WTC11 (cell line): Measurements from ENCODE around the gene CCDC158. TPM values are rescaled to one million over a fixed set of nuclear protein-coding genes. Genes with fewer than 3 reads are reported as not detected.

Experiments used
- ATAC-seq: fragments of 200-7000 bp; cut with Tn5 transposase; 2 replicates; pipeline ENCODE4 v1.10.0; 2021; ENCODE audit warnings: mild to moderate bottlenecking, moderate library complexity
- CTCF ChIA-PET: fragments of 300-600 bp; sonication (Branson Sonifier 250); formaldehyde crosslinking; loops from one replicate; lab custom pipeline; 2021; ENCODE audit warnings: antibody characterized with exemption; lab: Charles Lee
- POLR2A ChIA-PET: fragments of 350-600 bp; sonication (Branson Sonifier 250); formaldehyde crosslinking; loops from one replicate; lab custom pipeline; 2021; ENCODE audit warnings: antibody characterized with exemption; lab: Charles Lee
- DNase-seq: peaks from one replicate; pipeline ENCODE4 v3.0.0; 2021; ENCODE audit warnings: low spot score
- H3K27ac Mint-ChIP-seq: 2 replicates; pipeline ENCODE4 v1.8.0; 2021; ENCODE audit warnings: mixed read lengths
- H3K27me3 Mint-ChIP-seq: 2 replicates; pipeline ENCODE4 v1.8.0; 2021; ENCODE audit warnings: low read depth, mild to moderate bottlenecking, moderate library complexity, mixed read lengths
- H3K36me3 Mint-ChIP-seq: 2 replicates; pipeline ENCODE4 v1.8.0; 2021; ENCODE audit warnings: mixed read lengths
- H3K4me1 Mint-ChIP-seq: 2 replicates; pipeline ENCODE4 v1.8.0; 2022; ENCODE audit warnings: mixed read lengths
- H3K4me3 Mint-ChIP-seq: 2 replicates; pipeline ENCODE4 v1.8.0; 2021; ENCODE audit warnings: mild to moderate bottlenecking, moderate library complexity, mixed read lengths
- H3K9me3 Mint-ChIP-seq: 2 replicates; pipeline ENCODE4 v1.8.0; 2021; ENCODE audit warnings: mixed read lengths
- CBFB ChIP-seq: sonication (generic); formaldehyde crosslinking; IDR thresholded peaks from 2 replicates; pipeline ENCODE4 v1.8.1; 2022; ENCODE audit warnings: mild to moderate bottlenecking, low read depth, missing genetic modification reagents
- CREB1 ChIP-seq: sonication (generic); formaldehyde crosslinking; IDR thresholded peaks from 2 replicates; pipeline ENCODE4 v1.8.0; 2023; ENCODE audit warnings: mild to moderate bottlenecking, missing genetic modification reagents
- E2F5 ChIP-seq: sonication (generic); formaldehyde crosslinking; IDR thresholded peaks from 2 replicates; pipeline ENCODE4 v1.8.1; 2022; ENCODE audit warnings: mild to moderate bottlenecking, moderate library complexity, missing genetic modification reagents
- ETV6 ChIP-seq: sonication (generic); formaldehyde crosslinking; IDR thresholded peaks from 2 replicates; pipeline ENCODE4 v1.8.1; 2022; ENCODE audit warnings: mild to moderate bottlenecking, missing genetic modification reagents
- GABPB1 ChIP-seq: sonication (generic); formaldehyde crosslinking; IDR thresholded peaks from 2 replicates; pipeline ENCODE4 v1.8.1; 2023; ENCODE audit warnings: mild to moderate bottlenecking, missing genetic modification reagents
- GTF2I ChIP-seq: fragments of 250-450 bp; sonication (Bioruptor Pico); conservative IDR thresholded peaks from 2 replicates; pipeline ENCODE4 v1.4.0; 2021; ENCODE audit warnings: mild to moderate bottlenecking
- HMGA2 ChIP-seq: fragments of 250-450 bp; sonication (Bioruptor Pico); IDR thresholded peaks from 2 replicates; pipeline ENCODE4 v1.4.0; 2021; ENCODE audit warnings: mild to moderate bottlenecking, moderate library complexity
- STAT6 ChIP-seq: sonication (generic); formaldehyde crosslinking; conservative IDR thresholded peaks from 2 replicates; pipeline ENCODE4 v1.8.1; 2023; ENCODE audit warnings: mild to moderate bottlenecking, low read depth, missing genetic modification reagents, moderate library complexity
- ZNF317 ChIP-seq: sonication (generic); formaldehyde crosslinking; IDR thresholded peaks from 2 replicates; pipeline ENCODE4 v1.8.1; 2023; ENCODE audit warnings: low read depth, mild to moderate bottlenecking, moderate library complexity, missing genetic modification reagents, borderline replicate concordance
- ZNF512 ChIP-seq: sonication (generic); formaldehyde crosslinking; IDR thresholded peaks from 2 replicates; pipeline ENCODE4 v1.8.1; 2022; ENCODE audit warnings: missing genetic modification reagents, borderline replicate concordance
- total RNA-seq: library from RNA; stranded (reverse); gene quantifications from 3 replicates; pipeline ENCODE4 v1.2.3, GENCODE V29; 2021
- TF ChIP-seq, protein P1 (sequence below): sonication (generic); formaldehyde crosslinking; IDR thresholded peaks from 2 replicates; pipeline ENCODE4 v1.8.1; 2023; ENCODE audit warnings: mild to moderate bottlenecking, missing genetic modification reagents
- TF ChIP-seq, protein P2 (sequence below): sonication (generic); formaldehyde crosslinking; IDR thresholded peaks from 2 replicates; pipeline ENCODE4 v1.8.1; 2022; ENCODE audit warnings: low read depth, mild to moderate bottlenecking, moderate library complexity, missing genetic modification reagents, borderline replicate concordance
- TF ChIP-seq, protein P3 (sequence below): fragments of 250-450 bp; sonication (Bioruptor Pico); IDR thresholded peaks from 2 replicates; pipeline ENCODE4 v1.9.0; 2021; ENCODE audit warnings: moderate library complexity, mild to moderate bottlenecking, inconsistent platforms, borderline replicate concordance
- TF ChIP-seq, protein P4 (sequence below): sonication (generic); formaldehyde crosslinking; IDR thresholded peaks from 2 replicates; pipeline ENCODE4 v1.8.0; 2023; ENCODE audit warnings: missing genetic modification reagents, mild to moderate bottlenecking, borderline replicate concordance
- TF ChIP-seq, protein P5 (sequence below): sonication (generic); formaldehyde crosslinking; IDR thresholded peaks from 2 replicates; pipeline ENCODE4 v1.8.0; 2022; ENCODE audit warnings: mild to moderate bottlenecking, missing genetic modification reagents

The CCDC158 gene
- total RNA-seq, 1 experiment from 2014 or later = 0.15 TPM

DNA sequence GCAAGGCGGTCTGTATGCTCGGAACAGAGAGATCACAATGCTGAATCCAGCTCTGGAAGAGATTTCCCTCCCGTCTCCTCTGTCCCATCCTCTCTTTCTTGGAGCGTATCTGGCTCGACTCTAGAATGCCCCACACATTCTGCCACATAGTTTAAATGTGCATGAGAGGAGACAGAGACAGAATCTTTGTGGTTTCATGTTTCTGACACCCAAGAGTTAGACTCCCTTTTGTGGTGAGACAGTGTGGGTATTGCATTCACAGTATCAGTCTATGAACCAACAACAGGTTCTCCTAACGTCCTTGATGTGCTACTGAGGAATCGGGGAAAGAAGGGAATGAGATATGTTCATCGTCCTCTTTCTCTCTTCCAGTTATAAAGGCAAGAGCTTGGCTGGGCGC, 144.1 kb downstream of the CCDC158 start (continued):
- no peak for TF ChIP-seq ZNF512 (CRISPR knock-in tag)
- TF ChIP-seq HMGA2 = no peak

DNA sequence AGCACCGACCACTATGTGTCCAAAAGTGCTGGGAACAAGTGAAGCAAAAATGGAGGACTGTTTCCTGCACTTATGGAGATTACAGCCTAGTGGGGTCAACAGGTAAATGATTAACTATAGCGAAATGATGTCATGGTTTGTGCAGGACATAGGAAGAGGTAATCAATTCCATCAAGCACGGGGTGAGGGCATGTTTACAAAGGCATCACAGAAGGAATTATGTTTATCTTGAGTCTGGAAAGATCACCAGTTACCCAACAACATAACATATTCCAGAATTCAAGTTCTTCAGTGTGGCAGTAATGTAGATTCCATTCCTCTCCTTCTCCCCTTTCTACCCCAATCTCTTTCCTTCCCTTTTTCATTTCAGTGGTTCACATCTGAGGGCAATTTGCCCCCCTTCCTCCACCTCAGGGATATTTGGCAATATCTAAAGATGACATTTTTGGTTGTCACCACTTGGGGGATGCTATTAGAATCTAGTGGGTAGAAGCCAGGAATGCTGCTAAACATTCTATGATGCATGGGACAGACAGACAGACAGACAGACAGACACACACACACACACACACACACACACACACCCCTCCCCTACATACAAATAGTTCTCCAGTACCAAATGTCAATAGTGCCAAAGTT, 145.3 kb downstream of the CCDC158 start:
- H3K4me1 Mint-ChIP-seq = no peaks in the 10 kb centered on the region
- H3K4me3 Mint-ChIP-seq = no peak overlapping the region
- ATAC-seq (no peak), DNase-seq (no peak)
- H3K36me3 Mint-ChIP-seq = no peaks in the 10 kb centered on the region
- H3K27me3 Mint-ChIP-seq = peaks cover 3% of the 10 kb centered on the region; the same call in 1 of the 2 replicates
- no peak overlapping the region for H3K27ac Mint-ChIP-seq
- H3K9me3 Mint-ChIP-seq = no peaks in the 10 kb centered on the region
- TF ChIP-seq GTF2I (CRISPR knock-in tag) = no peak
- TF ChIP-seq GABPB1 = peak; percentile 42
- ChIA-PET POLR2A (no interaction called here), CTCF (no interaction called here)

DNA sequence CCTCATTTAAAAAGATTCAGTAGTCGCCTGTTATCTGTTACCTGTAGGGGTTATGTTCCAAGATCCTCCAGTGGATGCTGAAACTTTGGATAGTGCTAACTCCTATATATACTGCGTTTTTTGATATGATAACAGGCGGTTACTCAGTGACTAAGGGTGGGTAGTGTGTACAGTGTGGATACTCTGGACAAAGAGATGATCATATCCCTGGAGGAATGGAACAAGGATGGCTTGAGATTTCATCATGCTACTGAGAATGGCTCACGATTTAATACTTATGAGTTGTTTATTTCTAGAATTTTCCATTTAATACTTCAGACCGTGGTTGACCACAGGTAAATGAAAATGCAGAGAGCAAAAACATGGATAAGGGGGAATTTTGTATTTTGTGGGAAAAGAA, 147.9 kb downstream of the CCDC158 start:
- TF ChIP-seq, protein P1, sequence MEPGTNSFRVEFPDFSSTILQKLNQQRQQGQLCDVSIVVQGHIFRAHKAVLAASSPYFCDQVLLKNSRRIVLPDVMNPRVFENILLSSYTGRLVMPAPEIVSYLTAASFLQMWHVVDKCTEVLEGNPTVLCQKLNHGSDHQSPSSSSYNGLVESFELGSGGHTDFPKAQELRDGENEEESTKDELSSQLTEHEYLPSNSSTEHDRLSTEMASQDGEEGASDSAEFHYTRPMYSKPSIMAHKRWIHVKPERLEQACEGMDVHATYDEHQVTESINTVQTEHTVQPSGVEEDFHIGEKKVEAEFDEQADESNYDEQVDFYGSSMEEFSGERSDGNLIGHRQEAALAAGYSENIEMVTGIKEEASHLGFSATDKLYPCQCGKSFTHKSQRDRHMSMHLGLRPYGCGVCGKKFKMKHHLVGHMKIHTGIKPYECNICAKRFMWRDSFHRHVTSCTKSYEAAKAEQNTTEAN = no peak
- TF ChIP-seq, protein P2, sequence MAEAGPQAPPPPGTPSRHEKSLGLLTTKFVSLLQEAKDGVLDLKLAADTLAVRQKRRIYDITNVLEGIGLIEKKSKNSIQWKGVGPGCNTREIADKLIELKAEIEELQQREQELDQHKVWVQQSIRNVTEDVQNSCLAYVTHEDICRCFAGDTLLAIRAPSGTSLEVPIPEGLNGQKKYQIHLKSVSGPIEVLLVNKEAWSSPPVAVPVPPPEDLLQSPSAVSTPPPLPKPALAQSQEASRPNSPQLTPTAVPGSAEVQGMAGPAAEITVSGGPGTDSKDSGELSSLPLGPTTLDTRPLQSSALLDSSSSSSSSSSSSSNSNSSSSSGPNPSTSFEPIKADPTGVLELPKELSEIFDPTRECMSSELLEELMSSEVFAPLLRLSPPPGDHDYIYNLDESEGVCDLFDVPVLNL = no peak
- peak; percentile 79 for TF ChIP-seq GABPB1
- H3K4me1 Mint-ChIP-seq = no peaks in the 10 kb centered on the region
- DNase-seq (no peak), ATAC-seq (no peak)
- H3K27me3 Mint-ChIP-seq = peaks cover 3% of the 10 kb centered on the region
- H3K4me3 Mint-ChIP-seq = no peak overlapping the region
- POLR2A ChIA-PET = no interaction called here
- no peaks in the 10 kb centered on the region for H3K9me3 Mint-ChIP-seq
- no peaks in the 10 kb centered on the region for H3K36me3 Mint-ChIP-seq
- CTCF ChIA-PET = no interaction called here
- no peak overlapping the region for H3K27ac Mint-ChIP-seq

GRCh38 chr4:76272582-76272981, 148.4 kb downstream of the CCDC158 start:
- ATAC-seq (no peak), DNase-seq (no peak)
- H3K9me3 Mint-ChIP-seq = no peaks in the 10 kb centered on the region
- H3K27me3 Mint-ChIP-seq = peaks cover 3% of the 10 kb centered on the region
- H3K36me3 Mint-ChIP-seq = no peaks in the 10 kb centered on the region
- H3K4me1 Mint-ChIP-seq = no peaks in the 10 kb centered on the region
- H3K27ac Mint-ChIP-seq = no peak overlapping the region
- ChIA-PET POLR2A (no interaction called here), CTCF (no interaction called here)
- no peak overlapping the region for H3K4me3 Mint-ChIP-seq
- TF ChIP-seq, protein P3, sequence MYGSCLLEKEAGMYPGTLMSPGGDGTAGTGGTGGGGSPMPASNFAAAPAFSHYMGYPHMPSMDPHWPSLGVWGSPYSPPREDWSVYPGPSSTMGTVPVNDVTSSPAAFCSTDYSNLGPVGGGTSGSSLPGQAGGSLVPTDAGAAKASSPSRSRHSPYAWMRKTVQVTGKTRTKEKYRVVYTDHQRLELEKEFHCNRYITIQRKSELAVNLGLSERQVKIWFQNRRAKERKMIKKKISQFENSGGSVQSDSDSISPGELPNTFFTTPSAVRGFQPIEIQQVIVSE (CRISPR knock-in tag) = no peak
- TF ChIP-seq, protein P4, sequence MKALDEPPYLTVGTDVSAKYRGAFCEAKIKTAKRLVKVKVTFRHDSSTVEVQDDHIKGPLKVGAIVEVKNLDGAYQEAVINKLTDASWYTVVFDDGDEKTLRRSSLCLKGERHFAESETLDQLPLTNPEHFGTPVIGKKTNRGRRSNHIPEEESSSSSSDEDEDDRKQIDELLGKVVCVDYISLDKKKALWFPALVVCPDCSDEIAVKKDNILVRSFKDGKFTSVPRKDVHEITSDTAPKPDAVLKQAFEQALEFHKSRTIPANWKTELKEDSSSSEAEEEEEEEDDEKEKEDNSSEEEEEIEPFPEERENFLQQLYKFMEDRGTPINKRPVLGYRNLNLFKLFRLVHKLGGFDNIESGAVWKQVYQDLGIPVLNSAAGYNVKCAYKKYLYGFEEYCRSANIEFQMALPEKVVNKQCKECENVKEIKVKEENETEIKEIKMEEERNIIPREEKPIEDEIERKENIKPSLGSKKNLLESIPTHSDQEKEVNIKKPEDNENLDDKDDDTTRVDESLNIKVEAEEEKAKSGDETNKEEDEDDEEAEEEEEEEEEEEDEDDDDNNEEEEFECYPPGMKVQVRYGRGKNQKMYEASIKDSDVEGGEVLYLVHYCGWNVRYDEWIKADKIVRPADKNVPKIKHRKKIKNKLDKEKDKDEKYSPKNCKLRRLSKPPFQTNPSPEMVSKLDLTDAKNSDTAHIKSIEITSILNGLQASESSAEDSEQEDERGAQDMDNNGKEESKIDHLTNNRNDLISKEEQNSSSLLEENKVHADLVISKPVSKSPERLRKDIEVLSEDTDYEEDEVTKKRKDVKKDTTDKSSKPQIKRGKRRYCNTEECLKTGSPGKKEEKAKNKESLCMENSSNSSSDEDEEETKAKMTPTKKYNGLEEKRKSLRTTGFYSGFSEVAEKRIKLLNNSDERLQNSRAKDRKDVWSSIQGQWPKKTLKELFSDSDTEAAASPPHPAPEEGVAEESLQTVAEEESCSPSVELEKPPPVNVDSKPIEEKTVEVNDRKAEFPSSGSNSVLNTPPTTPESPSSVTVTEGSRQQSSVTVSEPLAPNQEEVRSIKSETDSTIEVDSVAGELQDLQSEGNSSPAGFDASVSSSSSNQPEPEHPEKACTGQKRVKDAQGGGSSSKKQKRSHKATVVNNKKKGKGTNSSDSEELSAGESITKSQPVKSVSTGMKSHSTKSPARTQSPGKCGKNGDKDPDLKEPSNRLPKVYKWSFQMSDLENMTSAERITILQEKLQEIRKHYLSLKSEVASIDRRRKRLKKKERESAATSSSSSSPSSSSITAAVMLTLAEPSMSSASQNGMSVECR (CRISPR knock-in tag) = no peak
- TF ChIP-seq GABPB1 (no peak), CBFB (CRISPR knock-in tag) (no peak), CREB1 (CRISPR knock-in tag) (no peak), ETV6 (CRISPR knock-in tag) (no peak), E2F5 (CRISPR knock-in tag) (no peak), STAT6 (no peak), ZNF317 (CRISPR knock-in tag) (no peak)
- TF ChIP-seq, protein P5, sequence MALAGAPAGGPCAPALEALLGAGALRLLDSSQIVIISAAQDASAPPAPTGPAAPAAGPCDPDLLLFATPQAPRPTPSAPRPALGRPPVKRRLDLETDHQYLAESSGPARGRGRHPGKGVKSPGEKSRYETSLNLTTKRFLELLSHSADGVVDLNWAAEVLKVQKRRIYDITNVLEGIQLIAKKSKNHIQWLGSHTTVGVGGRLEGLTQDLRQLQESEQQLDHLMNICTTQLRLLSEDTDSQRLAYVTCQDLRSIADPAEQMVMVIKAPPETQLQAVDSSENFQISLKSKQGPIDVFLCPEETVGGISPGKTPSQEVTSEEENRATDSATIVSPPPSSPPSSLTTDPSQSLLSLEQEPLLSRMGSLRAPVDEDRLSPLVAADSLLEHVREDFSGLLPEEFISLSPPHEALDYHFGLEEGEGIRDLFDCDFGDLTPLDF (CRISPR knock-in tag) = no peak
